Astrocyte (in vitro differentiated cells and primary cell): ENCODE data around the gene LHFPL2. TPM values are rescaled to one million over a fixed set of nuclear protein-coding genes. Genes with fewer than 3 reads are reported as not detected.

ENCODE experiments used
- DNase-seq: peaks from one replicate; pipeline ENCODE4 v3.0.0-alpha.2; 2010; ENCODE audit warnings: low read depth
- FAIRE-seq: peaks from 2 replicates; lab custom pipeline; 2011; peaks lifted over from hg19 to GRCh38; lab: Jason Lieb, UNC
- H2AFZ ChIP-seq: 2 replicates; pipeline ENCODE4 v1.6.0; 2012; ENCODE audit warnings: low read depth, low read length, inconsistent platforms
- H3K27ac ChIP-seq: 2 replicates; pipeline ENCODE4 v1.5.1; 2011; ENCODE audit warnings: low read depth, low read length, inconsistent platforms
- H3K27me3 ChIP-seq: 2 replicates; pipeline ENCODE4 v1.6.0; 2011; ENCODE audit warnings: low read length, inconsistent platforms; ENCODE audit not compliant: insufficient read depth
- H3K36me3 ChIP-seq: 2 replicates; pipeline ENCODE4 v1.5.1; 2011; ENCODE audit warnings: low read length, inconsistent platforms; ENCODE audit not compliant: insufficient read depth
- H3K4me1 ChIP-seq: 2 replicates; pipeline ENCODE4 v1.5.1; 2011; ENCODE audit warnings: low read length, inconsistent platforms; ENCODE audit not compliant: insufficient read depth
- H3K4me2 ChIP-seq: 2 replicates; pipeline ENCODE4 v1.6.0; 2012; ENCODE audit warnings: low read length, inconsistent platforms
- H3K4me3 ChIP-seq: 2 replicates; pipeline ENCODE4 v1.5.1; 2011; ENCODE audit warnings: low read depth, mild to moderate bottlenecking, low read length, inconsistent platforms; ENCODE audit not compliant: insufficient read depth
- H3K79me2 ChIP-seq: 2 replicates; pipeline ENCODE4 v1.6.0; 2012; ENCODE audit warnings: mild to moderate bottlenecking, low read length, inconsistent platforms; ENCODE audit not compliant: insufficient read depth
- H3K9ac ChIP-seq: 2 replicates; pipeline ENCODE4 v1.6.0; 2012; ENCODE audit warnings: mild to moderate bottlenecking, low read length, inconsistent platforms
- H3K9me3 ChIP-seq: 2 replicates; pipeline ENCODE4 v1.5.1; 2012; ENCODE audit warnings: low read depth, mild to moderate bottlenecking, low read length, inconsistent platforms; ENCODE audit not compliant: insufficient read depth
- H4K20me1 ChIP-seq: 2 replicates; pipeline ENCODE4 v1.6.0; 2012; ENCODE audit warnings: low read length, inconsistent platforms; ENCODE audit not compliant: insufficient read depth
- H3K27ac Mint-ChIP-seq: one replicate; pipeline ENCODE4 v1.8.0; 2021; ENCODE audit warnings: mild to moderate bottlenecking, mixed read lengths; ENCODE audit not compliant: unreplicated experiment
- H3K27me3 Mint-ChIP-seq: one replicate; pipeline ENCODE4 v1.8.0; 2021; ENCODE audit warnings: low read depth, mixed read lengths; ENCODE audit not compliant: unreplicated experiment
- H3K36me3 Mint-ChIP-seq: one replicate; pipeline ENCODE4 v1.8.0; 2021; ENCODE audit warnings: low read depth, mixed read lengths; ENCODE audit not compliant: unreplicated experiment
- H3K4me1 Mint-ChIP-seq: one replicate; pipeline ENCODE4 v1.8.0; 2021; ENCODE audit warnings: low read depth, mixed read lengths; ENCODE audit not compliant: unreplicated experiment
- H3K4me3 Mint-ChIP-seq: one replicate; pipeline ENCODE4 v1.8.0; 2021; ENCODE audit warnings: mild to moderate bottlenecking, moderate library complexity, mixed read lengths; ENCODE audit not compliant: unreplicated experiment
- H3K9me3 Mint-ChIP-seq: one replicate; pipeline ENCODE4 v1.8.0; 2021; ENCODE audit warnings: mild to moderate bottlenecking, mixed read lengths; ENCODE audit not compliant: unreplicated experiment
- EZH2 ChIP-seq: IDR thresholded peaks from 2 replicates; pipeline ENCODE4 v1.6.1; 2012; ENCODE audit warnings: mild to moderate bottlenecking, low read length, inconsistent platforms; ENCODE audit not compliant: insufficient read depth
- total RNA-seq: library from RNA; stranded (reverse); gene quantifications from 2 replicates; pipeline ENCODE4 v1.2.1, GENCODE V29; 2021
- TF ChIP-seq, protein P1 (sequence below): IDR thresholded peaks from 2 replicates; pipeline ENCODE4 v1.5.1; 2011; ENCODE audit warnings: low read depth, mild to moderate bottlenecking, inconsistent platforms, low read length, moderate library complexity; ENCODE audit not compliant: insufficient read depth

The LHFPL2 gene
- total RNA-seq, 1 donor from 2014 or later: 17.0 TPM

DNA sequence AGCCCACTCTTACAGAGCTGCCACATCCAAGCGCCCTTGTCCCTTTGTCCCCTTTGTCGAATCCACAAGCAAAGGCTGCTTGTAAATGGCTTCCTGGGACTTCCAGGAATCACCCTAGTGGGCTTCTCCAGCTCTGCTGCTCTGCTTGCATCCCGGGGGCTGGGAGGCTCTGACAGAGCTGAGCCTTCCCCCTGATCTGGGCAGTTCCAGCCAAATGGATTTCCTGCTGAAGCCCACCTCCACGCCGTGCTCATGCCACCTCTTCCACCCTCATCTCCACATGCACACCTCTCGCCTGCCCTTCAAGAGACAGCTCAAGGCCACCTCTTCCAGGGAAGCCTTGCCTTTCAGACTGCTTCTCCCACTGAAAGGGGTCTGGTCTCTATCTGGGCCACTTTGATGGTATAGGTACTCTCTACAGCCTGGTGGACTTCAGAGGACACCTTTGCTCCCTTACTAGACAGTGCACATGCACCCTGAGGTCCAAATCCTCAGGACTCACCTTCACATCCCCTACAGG is 106.2 kb downstream of the LHFPL2 start:
- FAIRE-seq (no peak), DNase-seq (no peak)
- H3K27me3 ChIP-seq: no peaks in the 10 kb centered on the region
- no peaks in the 10 kb centered on the region for H3K36me3 ChIP-seq
- no peak overlapping the region for H3K4me3 Mint-ChIP-seq
- H3K4me2 ChIP-seq: no peak overlapping the region
- no peak overlapping the region for H3K9ac ChIP-seq
- H3K4me3 ChIP-seq: no peak overlapping the region
- no peaks in the 10 kb centered on the region for H3K9me3 ChIP-seq
- H3K27ac Mint-ChIP-seq: no peak overlapping the region
- no peak overlapping the region for H3K27ac ChIP-seq
- TF ChIP-seq, protein P1, sequence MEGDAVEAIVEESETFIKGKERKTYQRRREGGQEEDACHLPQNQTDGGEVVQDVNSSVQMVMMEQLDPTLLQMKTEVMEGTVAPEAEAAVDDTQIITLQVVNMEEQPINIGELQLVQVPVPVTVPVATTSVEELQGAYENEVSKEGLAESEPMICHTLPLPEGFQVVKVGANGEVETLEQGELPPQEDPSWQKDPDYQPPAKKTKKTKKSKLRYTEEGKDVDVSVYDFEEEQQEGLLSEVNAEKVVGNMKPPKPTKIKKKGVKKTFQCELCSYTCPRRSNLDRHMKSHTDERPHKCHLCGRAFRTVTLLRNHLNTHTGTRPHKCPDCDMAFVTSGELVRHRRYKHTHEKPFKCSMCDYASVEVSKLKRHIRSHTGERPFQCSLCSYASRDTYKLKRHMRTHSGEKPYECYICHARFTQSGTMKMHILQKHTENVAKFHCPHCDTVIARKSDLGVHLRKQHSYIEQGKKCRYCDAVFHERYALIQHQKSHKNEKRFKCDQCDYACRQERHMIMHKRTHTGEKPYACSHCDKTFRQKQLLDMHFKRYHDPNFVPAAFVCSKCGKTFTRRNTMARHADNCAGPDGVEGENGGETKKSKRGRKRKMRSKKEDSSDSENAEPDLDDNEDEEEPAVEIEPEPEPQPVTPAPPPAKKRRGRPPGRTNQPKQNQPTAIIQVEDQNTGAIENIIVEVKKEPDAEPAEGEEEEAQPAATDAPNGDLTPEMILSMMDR: no peak
- TF ChIP-seq EZH2: no peak
- peaks cover 49% of the 10 kb centered on the region for H3K79me2 ChIP-seq
- H3K4me1 ChIP-seq: peaks cover 39% of the 10 kb centered on the region
- H2AFZ ChIP-seq: no peak overlapping the region
- peaks cover 6% of the 10 kb centered on the region for H3K36me3 Mint-ChIP-seq
- peaks cover 22% of the 10 kb centered on the region for H3K4me1 Mint-ChIP-seq
- no peaks in the 10 kb centered on the region for H3K27me3 Mint-ChIP-seq
- no peaks in the 10 kb centered on the region for H4K20me1 ChIP-seq
- H3K9me3 Mint-ChIP-seq: no peaks in the 10 kb centered on the region

DNA sequence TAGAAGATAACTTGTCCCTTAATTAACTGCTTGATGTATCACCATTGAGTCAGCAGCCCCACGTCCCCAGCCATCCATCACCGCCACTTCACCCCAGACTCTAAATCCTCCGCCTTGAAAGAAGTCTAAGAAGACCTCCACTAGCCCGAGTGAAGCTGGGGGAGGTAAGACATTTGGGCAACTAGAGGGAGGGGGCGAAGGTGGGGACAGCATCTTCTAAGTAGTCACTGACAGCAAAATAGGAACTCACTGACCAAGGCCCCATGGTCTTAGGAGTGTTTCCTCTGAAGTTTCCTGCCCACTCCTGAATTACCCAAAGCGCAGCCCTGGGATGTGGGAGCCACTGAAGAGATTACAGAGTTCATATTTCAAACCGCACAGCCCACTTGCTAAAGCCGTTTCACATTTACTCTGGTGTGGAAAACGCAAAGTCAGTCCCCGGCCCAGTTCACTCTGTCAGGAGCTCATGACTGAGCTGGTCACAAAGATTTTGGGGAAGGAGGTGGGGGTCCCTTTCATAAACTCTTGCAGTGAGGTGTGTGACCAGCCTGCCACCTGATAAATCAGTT is 107.4 kb downstream of the LHFPL2 start:
- FAIRE-seq (no peak), DNase-seq (peak; percentile 54)
- Histone ChIP-seq H3K4me1 (peaks cover 29% of the 10 kb centered on the region), H3K4me2 (peak overlapping the region; percentile 24), H3K9me3 (no peaks in the 10 kb centered on the region), H2AFZ (no peak overlapping the region), H3K4me3 (no peak overlapping the region), H3K9ac (peak overlapping the region; percentile 49), H4K20me1 (no peaks in the 10 kb centered on the region), H3K27me3 (no peaks in the 10 kb centered on the region), H3K36me3 (no peaks in the 10 kb centered on the region), H3K27ac (peak overlapping the region; percentile 37), H3K79me2 (peaks cover 50% of the 10 kb centered on the region)
- H3K4me3 Mint-ChIP-seq: no peak overlapping the region
- peaks cover 3% of the 10 kb centered on the region for H3K36me3 Mint-ChIP-seq
- TF ChIP-seq, protein P1: no peak
- TF ChIP-seq EZH2: no peak
- no peaks in the 10 kb centered on the region for H3K27me3 Mint-ChIP-seq
- H3K27ac Mint-ChIP-seq: peak overlapping the region; percentile 59
- H3K9me3 Mint-ChIP-seq: no peaks in the 10 kb centered on the region
- H3K4me1 Mint-ChIP-seq: peaks cover 23% of the 10 kb centered on the region

DNA sequence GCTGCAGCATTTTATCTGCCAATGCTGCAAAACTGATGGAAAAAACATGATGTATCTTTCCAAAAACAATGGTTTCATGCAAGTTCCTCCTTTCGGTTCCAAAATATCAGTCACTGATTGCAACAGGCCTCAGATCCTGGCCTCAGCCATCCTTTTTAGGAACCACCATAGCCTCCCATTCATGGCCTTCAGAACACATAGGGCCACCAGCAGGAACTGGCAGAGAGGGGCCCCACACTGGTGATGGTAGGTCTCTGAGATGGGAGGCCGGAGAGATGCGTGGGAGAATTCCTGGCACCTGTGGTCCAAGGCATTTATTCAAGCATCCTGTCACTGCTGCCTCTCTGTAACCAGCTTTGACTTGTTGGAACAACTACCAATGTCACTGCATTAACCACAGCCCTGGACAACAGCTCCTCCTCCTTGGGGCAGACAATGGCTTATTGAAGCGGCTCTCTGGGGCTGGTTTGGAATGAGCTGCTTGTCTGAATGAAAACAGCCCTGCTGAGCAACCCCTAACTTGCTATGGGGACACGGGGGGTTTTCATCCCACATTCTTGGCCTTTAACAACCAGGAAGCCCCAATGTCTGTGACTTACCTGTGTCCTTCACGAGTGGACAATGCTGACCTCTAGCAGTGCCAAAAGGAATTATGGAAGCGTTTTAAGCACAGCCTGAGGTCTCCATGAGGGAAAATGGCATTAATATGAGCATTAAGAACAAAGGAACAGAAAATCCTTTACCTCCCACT is 108.1 kb downstream of the LHFPL2 start:
- Histone ChIP-seq H3K27ac (peak overlapping the region; percentile 33), H4K20me1 (no peaks in the 10 kb centered on the region), H3K9ac (peak overlapping the region; percentile 49), H2AFZ (no peak overlapping the region), H3K27me3 (no peaks in the 10 kb centered on the region), H3K79me2 (peaks cover 51% of the 10 kb centered on the region), H3K4me1 (peaks cover 29% of the 10 kb centered on the region), H3K4me2 (peak overlapping the region; percentile 24), H3K4me3 (no peak overlapping the region), H3K36me3 (no peaks in the 10 kb centered on the region), H3K9me3 (no peaks in the 10 kb centered on the region)
- Mint-ChIP-seq H3K36me3 (peaks cover 3% of the 10 kb centered on the region), H3K4me3 (no peak overlapping the region), H3K4me1 (peaks cover 23% of the 10 kb centered on the region), H3K27me3 (no peaks in the 10 kb centered on the region), H3K27ac (no peak overlapping the region), H3K9me3 (no peaks in the 10 kb centered on the region)
- no peak for DNase-seq
- FAIRE-seq: no peak
- TF ChIP-seq, protein P1: no peak
- TF ChIP-seq EZH2: no peak
